HG03066 (cell line): ENCODE data around the gene MOGAT1.
"Not testable (repeated sequence)": the region's sequence is repeated elsewhere in the genome, so short reads cannot be mapped to it uniquely, and the experiment has no call there.

Source experiments
- ATAC-seq: cut with Tn5 transposase; IDR thresholded peaks from one replicate; pipeline ENCODE4 v1.9.1; 2021; ENCODE audit warnings: low read depth; ENCODE audit not compliant: unreplicated experiment

The MOGAT1 gene

DNA sequence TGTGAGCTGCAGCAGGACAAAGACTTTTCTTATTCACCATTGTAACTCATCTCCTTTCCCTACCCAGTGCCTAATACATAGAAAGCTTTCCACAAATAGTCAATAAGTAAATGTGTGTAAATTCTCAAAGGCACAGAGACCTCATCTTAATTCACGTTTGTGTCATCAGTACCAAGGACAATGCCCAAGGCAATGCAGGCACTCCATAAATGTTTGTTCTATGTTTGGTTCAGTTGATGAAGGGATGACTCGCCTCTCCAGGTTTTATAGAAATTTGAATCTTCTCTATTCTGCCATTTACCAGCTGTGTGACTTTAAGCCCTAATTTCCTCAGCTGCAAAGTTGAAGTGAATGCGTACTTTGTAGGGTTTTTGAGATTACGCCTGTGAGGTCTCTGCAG, 2.1 kb upstream of the MOGAT1 start:
- ATAC-seq: no peak

GRCh38 chr2:222670191-222671038, 1.0 kb upstream of the MOGAT1 start:
- no peak for ATAC-seq

- ATAC-seq: peak; percentile 7
Observed at GRCh38 chr2:222672068-222672401, 577 bp downstream of the MOGAT1 start.

GRCh38 chr2:222673273-222673672, 1.8 kb downstream of the MOGAT1 start:
- no peak for ATAC-seq

- ATAC-seq: no peak
Observed at GRCh38 chr2:222673883-222674282, 2.4 kb downstream of the MOGAT1 start.

DNA sequence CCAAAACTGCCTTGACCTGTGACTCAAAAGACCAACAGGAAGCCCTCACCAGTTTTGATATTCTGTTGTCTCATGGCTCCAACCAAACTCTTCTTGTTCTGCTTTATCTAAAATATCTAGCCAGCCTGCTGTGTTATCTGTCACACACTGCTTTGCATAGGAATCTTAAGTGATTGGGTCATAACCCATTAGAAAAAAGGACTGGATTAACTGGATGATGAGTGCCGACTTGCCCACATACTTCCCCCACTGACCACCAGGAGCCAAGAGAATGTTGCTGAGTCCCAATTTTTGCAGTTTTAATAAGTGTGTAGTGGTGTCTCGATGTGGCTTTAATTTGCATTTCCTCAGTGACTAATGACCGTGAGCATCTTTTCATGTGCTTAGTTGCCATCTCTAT, 6.5 kb downstream of the MOGAT1 start:
- ATAC-seq: no peak

- ATAC-seq: no peak
Observed at GRCh38 chr2:222683805-222684204, 12.3 kb downstream of the MOGAT1 start.

DNA sequence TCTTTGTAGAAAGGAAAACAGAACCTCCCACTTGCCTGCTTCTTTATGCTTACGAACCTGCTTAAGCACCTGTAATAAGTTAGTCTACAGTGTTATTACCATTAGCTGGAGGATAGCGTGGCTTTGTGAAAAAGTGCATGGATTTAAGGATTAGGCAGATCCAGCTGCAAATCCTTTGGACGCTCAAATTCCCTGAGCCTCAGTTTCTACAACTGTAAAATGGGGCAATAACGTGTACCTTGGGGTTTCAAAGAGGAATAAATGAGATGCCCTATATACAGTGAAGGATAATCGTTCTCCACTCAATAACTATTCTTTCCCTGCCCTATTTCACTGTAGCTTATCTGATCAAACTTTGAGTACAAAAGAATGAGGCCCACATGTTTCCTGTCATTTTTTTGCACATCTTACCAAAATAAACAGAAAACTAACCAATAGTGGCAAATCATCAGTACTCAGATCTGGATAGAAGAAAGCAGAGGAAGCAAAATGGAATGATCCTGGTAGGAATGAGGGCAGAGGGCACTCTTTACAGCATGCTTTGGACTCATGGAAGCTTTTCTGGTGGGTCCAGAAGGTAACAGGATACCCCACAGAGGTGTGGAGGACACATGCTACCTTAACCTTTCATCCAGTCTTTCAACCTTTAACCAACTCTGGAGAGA, 14.8 kb downstream of the MOGAT1 start:
- ATAC-seq: no peak

- no peak for ATAC-seq
Observed at GRCh38 chr2:222688917-222689316, 17.5 kb downstream of the MOGAT1 start.

GRCh38 chr2:222689322-222689721, 17.9 kb downstream of the MOGAT1 start:
- no peak for ATAC-seq

- ATAC-seq: peak; percentile 95
Observed at GRCh38 chr2:222690564-222691200, 19.2 kb downstream of the MOGAT1 start.

DNA sequence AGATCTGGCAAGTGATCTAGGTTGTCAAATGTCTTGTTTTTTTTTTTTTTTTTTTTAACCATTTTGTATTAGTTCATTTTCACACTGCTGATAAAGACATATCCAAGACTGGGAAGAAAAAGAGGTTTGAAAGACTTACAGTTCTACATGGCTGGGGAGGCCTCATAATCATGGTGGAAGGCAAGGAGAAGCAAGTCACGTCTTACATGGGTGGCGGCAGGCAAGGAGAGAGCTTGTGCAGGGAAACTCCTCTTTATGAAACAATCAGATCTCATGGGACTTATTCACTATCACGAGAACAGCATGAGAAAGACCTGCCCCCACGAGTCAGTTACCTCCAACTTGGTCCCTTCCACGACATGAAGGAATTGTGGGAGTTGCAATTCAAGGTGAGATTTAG, 22.0 kb downstream of the MOGAT1 start:
- ATAC-seq: not testable (repeated sequence)

DNA sequence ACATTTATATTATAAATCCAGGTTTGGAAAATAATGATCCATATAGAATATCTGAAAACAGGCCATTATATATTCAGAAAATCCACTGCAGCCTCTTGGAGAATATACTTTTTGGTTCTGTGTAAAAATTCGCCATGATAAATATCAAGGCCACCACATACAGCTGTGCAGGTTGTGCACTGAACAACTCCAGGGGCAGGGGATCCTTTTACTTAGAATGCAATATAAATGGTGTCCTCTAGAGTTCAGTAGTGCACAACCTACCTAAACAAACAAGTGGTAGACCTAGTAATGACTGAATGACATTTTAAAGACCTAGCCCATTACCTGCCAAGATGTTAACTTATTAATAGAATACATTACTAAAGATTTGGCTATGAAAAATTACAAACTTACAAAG, 22.4 kb downstream of the MOGAT1 start:
- peak; percentile 45 for ATAC-seq

- no peak for ATAC-seq
Observed at GRCh38 chr2:222698276-222698675, 26.8 kb downstream of the MOGAT1 start.

DNA sequence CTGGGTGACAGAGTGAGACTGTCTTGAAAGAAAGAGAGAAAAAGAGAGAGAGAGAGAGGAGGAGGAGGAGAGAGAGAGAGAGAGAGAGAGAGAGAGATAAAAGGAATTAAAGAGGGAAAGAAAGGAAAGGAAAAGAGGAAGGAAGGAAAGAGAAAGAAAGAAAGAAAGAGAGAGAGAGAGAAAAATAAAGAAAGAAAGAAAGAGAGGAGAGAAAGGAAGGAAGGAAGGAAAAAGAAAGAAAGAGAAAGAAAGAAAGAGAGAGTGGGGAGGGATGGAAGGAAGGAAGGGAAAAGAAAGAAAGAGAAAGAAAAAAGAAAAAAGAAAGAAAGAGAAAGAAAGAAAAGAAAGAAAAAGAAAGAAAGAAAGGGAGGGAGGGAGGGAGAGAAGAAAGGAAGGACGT, 29.8 kb downstream of the MOGAT1 start:
- ATAC-seq: no peak

DNA sequence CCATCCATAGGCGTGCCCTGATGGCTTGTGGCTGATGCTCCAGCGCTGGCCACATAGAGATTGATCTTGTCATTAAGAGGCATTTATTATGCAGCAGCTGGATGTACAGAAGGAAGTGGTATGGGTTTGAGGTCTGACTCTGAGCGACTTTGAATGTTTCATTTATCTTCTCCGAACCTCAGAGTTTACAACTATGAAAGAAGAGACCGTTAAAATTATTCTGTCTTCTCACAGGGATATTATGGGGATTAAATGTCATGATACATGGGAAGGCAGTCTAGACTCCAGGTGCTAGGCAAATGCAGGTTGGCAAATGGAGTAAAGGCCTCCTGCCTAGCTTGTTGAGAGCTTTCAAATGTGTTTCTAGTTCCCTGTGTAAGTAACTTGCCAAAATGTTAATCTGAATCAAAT, 30.3 kb downstream of the MOGAT1 start:
- ATAC-seq: no peak

DNA sequence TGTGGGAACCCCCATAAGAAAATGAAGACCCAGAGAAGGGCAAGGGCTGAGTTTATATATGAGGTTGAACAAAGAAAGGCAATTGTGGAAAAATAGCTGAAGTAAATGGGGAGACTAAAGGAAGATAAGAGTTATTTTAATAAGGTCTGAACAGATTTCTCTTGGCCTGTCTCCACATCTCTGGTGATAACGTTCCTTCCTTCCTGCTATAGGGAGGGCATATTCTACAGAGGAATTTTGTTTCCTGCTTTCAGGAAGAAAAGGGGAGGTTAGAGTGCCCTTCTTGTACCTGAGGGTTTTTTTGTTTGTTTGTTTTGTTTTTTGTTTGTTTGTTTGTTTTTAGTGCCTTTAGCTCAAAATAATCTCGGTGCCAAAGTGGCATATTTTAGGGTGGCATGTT, 31.6 kb downstream of the MOGAT1 start:
- ATAC-seq: no peak

DNA sequence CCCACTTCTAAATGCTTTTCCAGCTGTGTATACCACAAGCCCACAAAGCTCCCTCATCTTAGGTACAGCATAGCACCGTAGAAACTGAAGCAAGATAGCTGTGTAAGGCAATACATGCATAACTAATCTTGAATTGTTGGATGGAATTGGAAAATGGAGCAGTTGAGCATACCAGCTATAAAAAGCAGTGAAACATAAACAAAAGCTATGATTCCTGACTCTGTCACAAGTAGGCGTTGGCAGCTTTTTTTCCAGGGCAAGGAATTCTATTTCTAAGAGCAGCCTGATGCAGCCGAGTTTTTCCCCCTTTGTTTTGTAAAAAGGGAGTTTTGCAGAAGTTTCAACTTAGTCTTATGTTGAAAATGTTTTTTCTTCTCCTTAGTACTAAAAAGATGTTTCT, 32.4 kb downstream of the MOGAT1 start:
- no peak for ATAC-seq

GRCh38 chr2:222706616-222707015, 35.2 kb downstream of the MOGAT1 start:
- ATAC-seq: no peak

DNA sequence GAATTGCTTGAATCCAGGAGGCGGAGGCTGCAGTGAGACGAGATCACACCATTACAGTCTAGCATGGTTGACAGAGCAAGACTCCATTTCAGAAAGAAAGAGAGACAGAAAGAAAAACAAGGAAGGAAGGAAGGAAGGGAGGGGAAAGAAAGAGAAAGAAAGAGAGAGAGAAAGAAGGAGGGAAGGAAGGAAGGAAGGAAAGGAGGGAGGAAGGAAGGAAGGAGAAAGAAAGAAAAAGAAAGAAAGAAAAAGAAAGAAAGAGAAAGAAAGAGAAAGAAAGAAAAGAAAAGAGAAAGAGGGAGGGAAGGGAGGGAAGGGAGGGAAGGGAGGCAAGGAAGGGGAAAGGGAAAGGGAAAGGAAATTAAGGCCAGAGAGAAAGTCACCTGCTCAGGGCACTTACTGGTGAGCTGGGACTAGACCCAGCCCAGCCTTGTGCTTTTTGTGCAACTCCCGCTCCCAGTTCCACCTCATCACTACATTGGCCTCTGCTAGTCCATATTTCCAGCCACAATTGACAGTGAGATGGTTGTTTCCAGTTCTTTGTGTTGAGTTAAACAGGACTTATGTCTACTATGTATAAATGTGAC, 35.7 kb downstream of the MOGAT1 start:
- no peak for ATAC-seq

DNA sequence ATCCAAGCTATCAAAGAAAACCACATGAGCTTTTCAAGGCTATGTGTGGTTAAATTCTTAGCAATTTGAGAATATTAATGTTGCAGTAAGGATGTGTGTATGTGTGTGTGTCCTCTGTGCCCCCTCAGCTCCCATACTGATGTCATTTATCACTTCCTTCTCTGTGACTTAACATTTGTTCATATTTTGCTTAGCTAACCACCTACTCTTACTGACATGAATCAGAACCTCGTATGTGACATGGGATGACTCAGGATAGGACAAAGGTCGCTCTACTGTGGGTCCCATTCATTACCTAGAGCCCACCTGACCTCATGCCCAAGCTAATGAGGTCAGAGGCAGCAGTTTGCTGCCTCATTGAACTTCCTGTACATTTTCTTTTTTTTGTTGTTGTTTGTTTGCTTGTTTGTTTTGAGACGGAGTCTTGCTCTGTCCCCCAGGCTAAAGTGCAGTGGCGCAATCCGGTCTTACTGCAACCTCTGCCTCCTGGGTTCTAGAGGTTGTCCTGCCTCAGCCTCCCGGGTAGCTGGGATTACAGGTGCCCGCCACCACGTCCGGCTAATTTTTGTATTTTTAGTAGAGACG, 36.3 kb downstream of the MOGAT1 start:
- no peak for ATAC-seq
